ENCODE data around the gene EVC.

DNA sequence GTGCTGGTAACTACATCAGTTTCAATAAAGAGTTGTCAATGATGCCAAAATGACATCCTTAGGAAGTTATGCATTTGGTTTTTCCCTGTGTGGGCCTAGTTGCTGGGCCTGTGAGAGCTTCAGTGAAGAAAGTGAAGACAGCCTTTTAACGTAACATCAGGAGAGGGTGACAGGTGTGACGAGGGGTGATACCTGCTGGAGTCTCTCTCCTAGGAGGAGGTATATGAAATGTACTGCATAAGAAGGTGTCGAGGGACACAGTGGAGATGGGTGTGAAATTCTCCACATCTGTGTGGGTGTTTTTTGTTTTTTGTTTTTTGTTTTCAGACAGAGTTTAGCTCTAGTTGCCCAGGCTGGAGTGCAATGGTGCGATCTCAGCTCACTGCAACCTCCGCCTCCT lies 49.2 kb downstream of the EVC start:
- TF ChIP-seq POLR2A (IDR thresholded peaks at IDR 0.05; ENCODE audit: low read depth, low read length) (no peak), POLR2AphosphoS5 (IDR thresholded peaks at IDR 0.05; ENCODE audit: low read depth, low read length) (no peak), TAF1 (IDR thresholded peaks at IDR 0.05; ENCODE audit: borderline replicate concordance, low read depth, low read length) (no peak)
